Endothelial cell of umbilical vein (primary cell): Measurements from ENCODE around the gene CHD6. TPM values are rescaled to one million over a fixed set of nuclear protein-coding genes. Genes with fewer than 3 reads are reported as not detected.

Experiments used
- BruUV-seq: library from RNA; stranded (reverse); fragments of 400-500 nt; replicated peaks from 2 replicates; lab custom pipeline; 2021; lab: Mats Ljungman, UMichigan
- CTCF ChIA-PET: fragments of 300-600, 350-600 bp; sonication (Branson Sonifier 250); formaldehyde crosslinking; loops from one replicate; lab custom pipeline; 2021; ENCODE audit warnings: antibody characterized with exemption, inconsistent platforms; lab: Charles Lee
- POLR2A ChIA-PET: fragments of 300-600, 350-600 bp; sonication (Branson Sonifier 250); formaldehyde crosslinking; loops from one replicate; lab custom pipeline; 2021; ENCODE audit warnings: antibody characterized with exemption, inconsistent platforms; lab: Charles Lee
- DNase-seq: peaks from one replicate; pipeline ENCODE4 v3.0.0-alpha.2; 2011; ENCODE audit warnings: low read depth, low spot score
- FAIRE-seq: peaks from 2 replicates; lab custom pipeline; 2011; peaks lifted over from hg19 to GRCh38; lab: Jason Lieb, UNC
- H2AFZ ChIP-seq: 2 replicates; pipeline ENCODE4 v1.6.0; 2012; ENCODE audit warnings: low read depth, low read length, control low read depth, inconsistent platforms
- H3K27ac ChIP-seq: 2 replicates; pipeline ENCODE4 v1.5.1; 2011; ENCODE audit warnings: low read depth, mild to moderate bottlenecking, control low read depth, low read length, moderate library complexity; ENCODE audit not compliant: insufficient read depth
- H3K27me3 ChIP-seq, 2 experiments: 2 replicates each; pipeline versions ENCODE4 v1.6.0 to v1.6.1; 2011; ENCODE audit warnings: low read length in 2 of 2, mixed read lengths in 1 of 2; ENCODE audit not compliant: control insufficient read depth in 2 of 2, insufficient read depth in 2 of 2
- H3K36me3 ChIP-seq, 2 experiments: 2 replicates in 1 of 2; 3 replicates in 1 of 2; pipeline ENCODE4 v1.5.1; 2011; ENCODE audit warnings: low read length in 2 of 2, mild to moderate bottlenecking in 1 of 2, moderate library complexity in 1 of 2; ENCODE audit not compliant: control insufficient read depth in 2 of 2, insufficient read depth in 2 of 2; ENCODE audit errors: extremely low read depth in 1 of 2
- H3K4me1 ChIP-seq: 3 replicates; pipeline ENCODE4 v1.5.1; 2011; ENCODE audit warnings: mild to moderate bottlenecking, low read length; ENCODE audit not compliant: control insufficient read depth, insufficient read depth; ENCODE audit errors: extremely low read depth
- H3K4me2 ChIP-seq: 2 replicates; pipeline ENCODE4 v1.6.1; 2011; ENCODE audit warnings: low read length, control low read depth, mixed read lengths; ENCODE audit not compliant: insufficient read depth
- H3K4me3 ChIP-seq, 3 experiments: fragments of 200-600 bp in 1 of 3; sonication (generic), shearing (Covaris generic) in 1 of 3; replicated peaks in 1 of 3; 2 replicates each; pipeline ENCODE4 v1.5.1; 2011 to 2016; ENCODE audit warnings: control low read depth in 3 of 3, low read length in 3 of 3, mild to moderate bottlenecking in 2 of 3, inconsistent platforms in 1 of 3, low read depth in 1 of 3, moderate library complexity in 1 of 3; ENCODE audit not compliant: insufficient read depth in 1 of 3
- H3K79me2 ChIP-seq: 2 replicates; pipeline ENCODE4 v1.6.0; 2012; ENCODE audit warnings: low read length, inconsistent platforms; ENCODE audit not compliant: control insufficient read depth, insufficient read depth
- H3K9ac ChIP-seq: replicated peaks from 2 replicates; pipeline ENCODE3; 2011; ENCODE audit warnings: low read length, control low read depth; ENCODE audit not compliant: insufficient read depth; ENCODE audit errors: extremely low read depth
- H3K9me1 ChIP-seq: replicated peaks from 3 replicates; pipeline ENCODE4 v1.6.0; 2011; ENCODE audit warnings: mild to moderate bottlenecking, low read length; ENCODE audit not compliant: control insufficient read depth, insufficient read depth; ENCODE audit errors: extremely low read depth
- H3K9me3 ChIP-seq: replicated peaks from 2 replicates; pipeline ENCODE4 v1.5.1; 2012; ENCODE audit warnings: low read length, inconsistent platforms; ENCODE audit not compliant: control insufficient read depth, insufficient read depth
- H4K20me1 ChIP-seq: replicated peaks from 2 replicates; pipeline ENCODE3; 2011; ENCODE audit warnings: mild to moderate bottlenecking, low read length; ENCODE audit not compliant: control insufficient read depth, insufficient read depth; ENCODE audit errors: extremely low read depth
- CTCF ChIP-seq, 2 donors: IDR thresholded peaks; 1 replicate in 1 of 2; 2 replicates in 1 of 2; pipeline ENCODE4 v1.5.1; 2011; ENCODE audit warnings: low read length in 2 of 2, mild to moderate bottlenecking in 2 of 2, moderate library complexity in 2 of 2, control low read depth in 1 of 2, inconsistent platforms in 1 of 2, low read depth in 1 of 2; ENCODE audit not compliant: insufficient read depth in 1 of 2; ENCODE audit errors: extremely low read depth in 1 of 2
- EZH2 ChIP-seq: IDR thresholded peaks from 2 replicates; pipeline ENCODE4 v1.6.1; 2012; ENCODE audit warnings: borderline replicate concordance, low read depth, mild to moderate bottlenecking, moderate library complexity, low read length, inconsistent platforms; ENCODE audit not compliant: severe bottlenecking
- FOS ChIP-seq: IDR thresholded peaks from 2 replicates; pipeline ENCODE4 v1.6.1; 2011; ENCODE audit warnings: mild to moderate bottlenecking, low read length, moderate library complexity, borderline replicate concordance; ENCODE audit not compliant: insufficient read depth
- GATA2 ChIP-seq: IDR thresholded peaks from 2 replicates; pipeline ENCODE4 v1.7.0; 2011; ENCODE audit warnings: low read depth, mild to moderate bottlenecking, moderate library complexity, mixed read lengths, low read length; ENCODE audit not compliant: insufficient read length, insufficient read depth
- JUN ChIP-seq: IDR thresholded peaks from 2 replicates; pipeline ENCODE4 v1.6.1; 2011; ENCODE audit warnings: borderline replicate concordance, low read depth; ENCODE audit not compliant: insufficient read length, insufficient read depth
- MYC ChIP-seq: IDR thresholded peaks from one replicate; pipeline ENCODE4 v1.6.1; 2011; ENCODE audit warnings: mild to moderate bottlenecking, low read depth, low read length
- POLR2A ChIP-seq: IDR thresholded peaks from 2 replicates; pipeline ENCODE4 v1.6.1; 2012; ENCODE audit warnings: low read depth, mild to moderate bottlenecking, control low read depth, low read length
- POLR2AphosphoS5 ChIP-seq: IDR thresholded peaks from 2 replicates; pipeline ENCODE4 v1.6.1; 2012; ENCODE audit warnings: low read depth, mild to moderate bottlenecking, control low read depth, low read length, moderate library complexity; ENCODE audit not compliant: insufficient read depth
- dilution Hi-C: fragments of 300-500 bp; cut with MboI; formaldehyde crosslinking; loops from one replicate; pipeline ENCODE4 v1.15.0; 2019; ENCODE audit warnings: low sequenced_read_pairs; ENCODE audit not compliant: extremely low pct_ligation_motif_present
- intact Hi-C: fragments of 100-400 bp; cut with micrococcal nuclease; formaldehyde crosslinking; loops from one replicate; pipeline ENCODE4 v1.10.0; 2022
- polyA plus RNA-seq, 4 experiments: library from polyadenylated mRNA; depleted of rRNA in 3 of 4; stranded (reverse) in 3 of 4; unstranded in 1 of 4; fragments of >200 nt; gene quantifications; 2 replicates each; pipeline versions ENCODE4 v1.2.1 to v1.2.3, GENCODE V29; 2011 to 2012; ENCODE audit warnings: missing spikeins in 1 of 4
- total RNA-seq: library from RNA; stranded (reverse); gene quantifications from 2 replicates; pipeline ENCODE4 v1.2.3, GENCODE V29; 2021
- TF ChIP-seq, protein P1 (sequence below): IDR thresholded peaks from 2 replicates; pipeline ENCODE4 v1.6.1; 2011; ENCODE audit not compliant: insufficient read depth, insufficient read length

The CHD6 gene
- total and polyA plus RNA-seq, 2 donors (not counting 3 experiments of a cell fraction or from before 2014, with no cell fraction given) = 7.2 to 33.7 TPM

- DNase-seq = no peak
- H2AFZ ChIP-seq = no peak overlapping the region
- H3K79me2 ChIP-seq = no peaks in the 10 kb centered on the region
- intact Hi-C loops (no loop called here), dilution Hi-C loops (no loop called here)
- no peak overlapping the region for H3K4me2 ChIP-seq
- H3K27ac ChIP-seq = no peak overlapping the region
- H3K9ac ChIP-seq = no peak overlapping the region
- no peaks in the 10 kb centered on the region for H4K20me1 ChIP-seq
- H3K9me3 ChIP-seq = no peaks in the 10 kb centered on the region
- no peaks in the 10 kb centered on the region for H3K4me1 ChIP-seq
- no TSS peak for BruUV-seq
- no peak overlapping the region for H3K4me3 ChIP-seq
- no peaks in the 10 kb centered on the region for H3K27me3 ChIP-seq
- no peak for TF ChIP-seq POLR2A
- TF ChIP-seq, protein P1, sequence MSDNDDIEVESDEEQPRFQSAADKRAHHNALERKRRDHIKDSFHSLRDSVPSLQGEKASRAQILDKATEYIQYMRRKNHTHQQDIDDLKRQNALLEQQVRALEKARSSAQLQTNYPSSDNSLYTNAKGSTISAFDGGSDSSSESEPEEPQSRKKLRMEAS = no peak
- no peak for TF ChIP-seq FOS
- TF ChIP-seq GATA2 = no peak
- no peak for TF ChIP-seq POLR2AphosphoS5
- no peak for TF ChIP-seq EZH2
- TF ChIP-seq JUN = no peak
- TF ChIP-seq MYC = no peak
- no peak for TF ChIP-seq CTCF (IDR thresholded peaks at IDR 0.05; ENCODE audit: extremely low read depth in 1 of 2, insufficient read depth in 1 of 2, low read depth in 1 of 2, low read length in 2 of 2)
- H3K9me1 ChIP-seq = no peaks in the 10 kb centered on the region
- H3K36me3 ChIP-seq = peaks cover 2 to 12% of the 10 kb centered on the region in 2 experiments
- ChIA-PET CTCF (interaction anchor here (1.3 kb wide), 1 partner anchor 240 kb away, joined by 3 read pairs; no protein-coding TSS in a partner anchor), POLR2A (no interaction called here)
- no peak for FAIRE-seq
Measured at GRCh38 chr20:41426976-41427375, 191.2 kb downstream of the CHD6 start.
